ENCODE results near the gene TAF1B. TPM values are rescaled to one million over a fixed set of nuclear protein-coding genes. Genes with fewer than 3 reads are reported as not detected.

Gene TAF1B
- total RNA-seq, 2 experiments from 2014 or later: 22.3 to 22.4 TPM

DNA sequence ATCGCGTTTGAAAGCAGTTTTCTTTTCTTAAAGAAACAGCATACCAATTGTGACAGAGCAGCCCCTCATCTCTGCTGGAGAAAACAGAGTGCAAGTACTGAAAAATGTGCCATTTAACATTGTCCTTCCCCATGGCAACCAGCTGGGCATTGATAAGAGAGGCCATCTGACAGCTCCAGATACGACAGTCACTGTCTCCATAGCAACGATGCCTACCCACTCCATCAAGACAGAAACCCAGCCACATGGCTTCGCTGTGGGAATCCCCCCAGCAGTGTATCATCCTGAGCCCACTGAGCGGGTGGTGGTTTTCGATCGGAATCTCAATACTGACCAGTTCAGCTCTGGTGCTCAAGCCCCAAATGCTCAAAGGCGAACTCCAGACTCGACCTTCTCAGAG, 117.7 kb downstream of the TAF1B start:
- ATAC-seq: no peak
- H3K4me3 Mint-ChIP-seq: no peak overlapping the region

DNA sequence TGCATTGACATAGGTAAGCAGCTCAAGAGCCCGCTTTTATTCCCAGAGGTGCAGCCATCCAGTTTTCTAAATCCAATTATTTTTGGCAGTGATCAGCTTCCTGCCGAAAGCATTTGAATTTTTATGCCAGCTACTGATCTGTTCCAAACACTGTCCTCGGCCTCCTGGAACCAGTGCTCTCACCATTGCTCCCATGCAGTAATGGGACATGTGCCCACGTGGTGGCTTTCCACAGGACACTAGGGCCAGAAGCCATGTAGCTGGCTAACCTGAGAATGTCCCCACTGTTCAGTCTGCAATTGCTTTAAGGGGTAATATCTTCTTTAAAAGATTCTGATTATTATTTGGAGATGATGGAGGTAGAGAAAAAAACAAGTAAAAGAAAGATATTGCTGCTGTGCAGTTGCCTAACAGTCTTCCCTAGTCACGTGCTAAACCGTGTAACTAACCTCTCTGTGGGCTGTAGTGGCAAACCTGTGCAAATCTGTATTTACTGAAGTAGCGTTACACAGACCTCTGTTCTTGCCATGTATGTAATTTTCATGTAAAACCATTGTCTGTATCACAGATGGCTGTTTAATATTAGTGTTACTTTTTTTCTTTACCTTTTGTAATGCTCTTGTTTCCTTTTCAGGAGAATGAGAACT, 121.2 kb downstream of the TAF1B start:
- Mint-ChIP-seq H3K4me3 (no peak overlapping the region), H3K9me3 (no peaks in the 10 kb centered on the region), H3K4me1 (ENCODE audit: low read depth) (peaks cover 6% of the 10 kb centered on the region), H3K36me3 (ENCODE audit: low read depth) (no peaks in the 10 kb centered on the region), H3K27ac (no peak overlapping the region), H3K27me3 (no peaks in the 10 kb centered on the region)
- TF ChIP-seq, protein P1, sequence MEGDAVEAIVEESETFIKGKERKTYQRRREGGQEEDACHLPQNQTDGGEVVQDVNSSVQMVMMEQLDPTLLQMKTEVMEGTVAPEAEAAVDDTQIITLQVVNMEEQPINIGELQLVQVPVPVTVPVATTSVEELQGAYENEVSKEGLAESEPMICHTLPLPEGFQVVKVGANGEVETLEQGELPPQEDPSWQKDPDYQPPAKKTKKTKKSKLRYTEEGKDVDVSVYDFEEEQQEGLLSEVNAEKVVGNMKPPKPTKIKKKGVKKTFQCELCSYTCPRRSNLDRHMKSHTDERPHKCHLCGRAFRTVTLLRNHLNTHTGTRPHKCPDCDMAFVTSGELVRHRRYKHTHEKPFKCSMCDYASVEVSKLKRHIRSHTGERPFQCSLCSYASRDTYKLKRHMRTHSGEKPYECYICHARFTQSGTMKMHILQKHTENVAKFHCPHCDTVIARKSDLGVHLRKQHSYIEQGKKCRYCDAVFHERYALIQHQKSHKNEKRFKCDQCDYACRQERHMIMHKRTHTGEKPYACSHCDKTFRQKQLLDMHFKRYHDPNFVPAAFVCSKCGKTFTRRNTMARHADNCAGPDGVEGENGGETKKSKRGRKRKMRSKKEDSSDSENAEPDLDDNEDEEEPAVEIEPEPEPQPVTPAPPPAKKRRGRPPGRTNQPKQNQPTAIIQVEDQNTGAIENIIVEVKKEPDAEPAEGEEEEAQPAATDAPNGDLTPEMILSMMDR (IDR thresholded peaks at IDR 0.05): no peak
- intact Hi-C loops (cut with micrococcal nuclease): no loop called here
- DNase-seq (no peak), ATAC-seq (no peak)
- ChIA-PET POLR2A (interaction anchor here (1.4 kb wide), 1 partner anchor 8 kb away, joined by 5 read pairs; no protein-coding TSS in a partner anchor), CTCF (interaction anchor here (1.1 to 3.1 kb wide), 4 partner anchors 19 to 165 kb away, joined by 3 to 17 read pairs (median 5); no protein-coding TSS in a partner anchor)

More for the DNA sequence above, 117.7 kb downstream of the TAF1B start:
- Mint-ChIP-seq H3K27ac (no peak overlapping the region), H3K4me1 (ENCODE audit: low read depth) (peaks cover 6% of the 10 kb centered on the region), H3K36me3 (ENCODE audit: low read depth) (no peaks in the 10 kb centered on the region), H3K27me3 (peaks cover 9% of the 10 kb centered on the region), H3K9me3 (no peaks in the 10 kb centered on the region)
- CTCF ChIA-PET: interaction anchor here (1.1 to 1.2 kb wide), 2 partner anchors 23 to 162 kb away, joined by 5 to 7 read pairs; no protein-coding TSS in a partner anchor
- intact Hi-C loops (cut with micrococcal nuclease): no loop called here
- no peak for DNase-seq
- TF ChIP-seq, protein P1 (IDR thresholded peaks at IDR 0.05): no peak
- POLR2A ChIA-PET: interaction anchor here (0.9 kb wide), 1 partner anchor 11 kb away, joined by 3 read pairs; no protein-coding TSS in a partner anchor

DNA sequence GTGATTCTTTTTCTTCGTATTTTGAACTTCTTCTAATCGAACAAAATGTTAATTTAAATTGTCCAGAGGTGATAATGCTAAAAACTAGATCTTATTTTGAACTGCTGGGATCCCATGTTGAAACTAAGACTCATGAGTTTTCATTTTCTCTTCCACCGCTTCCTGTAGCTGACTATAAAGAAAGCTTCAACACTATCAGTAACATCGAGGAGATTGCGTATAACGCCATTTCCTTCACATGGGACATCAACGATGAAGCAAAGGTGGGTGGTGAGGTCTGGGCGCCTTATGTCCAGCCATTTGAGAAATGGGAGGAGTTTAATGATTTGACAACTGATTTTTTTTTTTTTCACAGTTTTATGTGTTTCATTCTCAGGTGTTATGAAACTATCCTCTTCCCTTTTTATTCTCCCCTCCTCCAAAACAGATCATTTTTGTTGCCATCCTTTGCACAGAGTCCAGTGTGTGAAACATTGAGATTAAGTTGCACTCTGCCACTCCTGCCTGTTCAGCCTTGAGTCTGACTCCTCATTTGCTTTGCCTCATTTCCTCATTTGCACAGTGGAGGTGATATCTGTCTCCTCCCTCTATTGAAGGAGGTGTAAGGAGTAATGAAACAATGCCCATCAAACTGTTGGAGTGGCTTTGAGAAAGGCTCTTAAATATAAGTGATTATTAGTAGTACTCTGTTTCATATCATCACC, 122.0 kb downstream of the TAF1B start:
- no peaks in the 10 kb centered on the region for H3K36me3 Mint-ChIP-seq (ENCODE audit: low read depth)
- ATAC-seq: no peak
- no peak for DNase-seq
- H3K27me3 Mint-ChIP-seq: no peaks in the 10 kb centered on the region
- no peak overlapping the region for H3K4me3 Mint-ChIP-seq
- ChIA-PET POLR2A (no interaction called here), CTCF (interaction anchor here (1.4 to 3.1 kb wide), 2 partner anchors 19 to 166 kb away, joined by 6 to 17 read pairs; no protein-coding TSS in a partner anchor)
- H3K4me1 Mint-ChIP-seq (ENCODE audit: low read depth): peaks cover 6% of the 10 kb centered on the region
- H3K9me3 Mint-ChIP-seq: no peaks in the 10 kb centered on the region
- H3K27ac Mint-ChIP-seq: no peak overlapping the region
- intact Hi-C loops (cut with micrococcal nuclease): no loop called here
- TF ChIP-seq, protein P1 (IDR thresholded peaks at IDR 0.05): no peak

DNA sequence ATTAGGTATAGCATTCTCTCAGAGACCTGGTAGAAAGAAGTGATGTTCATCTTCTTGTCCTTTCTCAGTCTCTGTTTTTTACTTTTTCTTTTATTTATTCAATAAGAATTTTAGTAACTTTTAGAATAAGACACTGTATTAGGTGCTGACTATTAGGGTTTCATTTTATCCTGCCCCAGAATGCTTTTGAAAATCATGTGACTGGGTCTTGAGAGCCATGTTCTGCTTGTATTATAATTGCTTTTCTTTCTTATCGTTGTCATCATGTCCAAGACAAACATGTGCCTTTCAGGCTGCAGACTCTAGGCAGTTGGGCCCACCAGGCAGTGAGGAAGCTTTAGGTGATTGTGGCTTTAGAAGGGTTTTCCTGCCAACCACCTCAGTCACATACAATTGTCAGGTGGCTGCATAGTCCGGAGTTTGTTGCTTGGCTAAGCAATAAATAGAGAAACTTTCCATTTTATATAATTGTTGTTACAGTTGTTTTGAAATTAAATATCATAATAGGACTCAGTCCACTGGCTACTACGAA, 123.3 kb downstream of the TAF1B start:
- no peaks in the 10 kb centered on the region for H3K9me3 Mint-ChIP-seq
- CTCF ChIA-PET: interaction anchor here (1.3 kb wide), 1 partner anchor 153 kb away, joined by 4 read pairs; no protein-coding TSS in a partner anchor
- H3K27me3 Mint-ChIP-seq: no peaks in the 10 kb centered on the region
- DNase-seq (no peak), ATAC-seq (no peak)
- H3K27ac Mint-ChIP-seq: no peak overlapping the region
- no peaks in the 10 kb centered on the region for H3K36me3 Mint-ChIP-seq (ENCODE audit: low read depth)
- intact Hi-C loops (cut with micrococcal nuclease): no loop called here
- TF ChIP-seq, protein P1 (IDR thresholded peaks at IDR 0.05): no peak
- H3K4me1 Mint-ChIP-seq (ENCODE audit: low read depth): peaks cover 6% of the 10 kb centered on the region
- POLR2A ChIA-PET: interaction anchor here (0.6 kb wide), 1 partner anchor 26 kb away, joined by 3 read pairs; no protein-coding TSS in a partner anchor
- no peak overlapping the region for H3K4me3 Mint-ChIP-seq

Data from activated CD8-positive, alpha-beta T cell treated with anti-CD3 and anti-CD28 coated beads for 36 hours (primary cell).